ENCODE measurements around the gene GRIK4.
"Not testable (repeated sequence)": the region's sequence is repeated elsewhere in the genome, so short reads cannot be mapped to it uniquely, and the experiment has no call there.

GRIK4 gene

GRCh38 chr11:120784566-120785251, 273.2 kb downstream of the GRIK4 start:
- TF ChIP-seq CTCF (IDR thresholded peaks at IDR 0.05; ENCODE audit: insufficient read depth, low read depth, low read length, missing control alignments) = no peak
- DNase-seq (ENCODE audit: low read depth) = no peak
- H3K4me3 ChIP-seq (ENCODE audit: low read length) = no peak overlapping the region

DNA sequence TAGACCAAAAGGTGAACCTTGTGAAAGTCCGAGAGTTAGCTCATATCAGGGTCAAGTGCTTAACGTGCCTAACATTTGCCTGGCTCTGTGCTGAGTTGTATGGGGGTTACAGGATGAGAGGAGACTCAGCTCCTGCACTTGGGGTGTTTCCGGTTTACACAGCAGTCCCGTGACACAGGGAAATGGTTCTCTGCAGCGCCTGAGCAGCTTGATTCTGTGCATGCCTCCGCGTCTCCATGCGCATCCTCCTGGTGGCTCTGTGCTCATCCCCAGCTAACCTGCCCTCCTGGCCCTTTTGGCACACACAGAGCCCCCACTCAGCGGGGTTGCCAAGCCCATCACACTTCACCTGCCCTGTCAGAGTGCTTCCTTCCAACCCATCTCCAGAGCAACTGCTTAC, 274.0 kb downstream of the GRIK4 start:
- DNase-seq (ENCODE audit: low read depth) = no peak
- H3K4me3 ChIP-seq (ENCODE audit: low read length) = no peak overlapping the region
- no peak for TF ChIP-seq CTCF (IDR thresholded peaks at IDR 0.05; ENCODE audit: insufficient read depth, low read depth, low read length, missing control alignments)

GRCh38 chr11:120786206-120786735, 274.7 kb downstream of the GRIK4 start:
- no peak overlapping the region for H3K4me3 ChIP-seq (ENCODE audit: low read length)
- TF ChIP-seq CTCF (IDR thresholded peaks at IDR 0.05; ENCODE audit: insufficient read depth, low read depth, low read length, missing control alignments) = no peak
- DNase-seq (ENCODE audit: low read depth) = no peak

DNA sequence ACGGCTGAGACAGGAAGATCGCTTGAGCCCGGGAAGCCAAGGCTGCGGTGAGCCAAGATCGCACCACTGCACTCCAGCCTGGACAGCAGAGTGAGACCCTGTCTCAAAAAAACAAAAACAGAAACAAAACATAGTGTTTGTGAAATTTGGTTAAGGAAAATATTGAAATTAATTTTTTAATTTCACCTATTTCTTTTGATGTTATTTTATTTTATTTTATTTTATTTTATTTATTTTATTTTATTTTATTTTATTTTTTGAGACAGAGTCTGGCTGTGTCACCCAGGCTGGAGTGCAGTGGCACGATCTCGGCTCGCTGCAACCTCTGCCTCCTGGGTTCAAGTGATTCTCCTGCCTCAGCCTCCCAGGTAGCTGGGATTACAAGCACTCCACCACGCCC, 275.7 kb downstream of the GRIK4 start:
- not testable (repeated sequence) for DNase-seq (ENCODE audit: low read depth); H3K4me3 ChIP-seq (ENCODE audit: low read length)

DNA sequence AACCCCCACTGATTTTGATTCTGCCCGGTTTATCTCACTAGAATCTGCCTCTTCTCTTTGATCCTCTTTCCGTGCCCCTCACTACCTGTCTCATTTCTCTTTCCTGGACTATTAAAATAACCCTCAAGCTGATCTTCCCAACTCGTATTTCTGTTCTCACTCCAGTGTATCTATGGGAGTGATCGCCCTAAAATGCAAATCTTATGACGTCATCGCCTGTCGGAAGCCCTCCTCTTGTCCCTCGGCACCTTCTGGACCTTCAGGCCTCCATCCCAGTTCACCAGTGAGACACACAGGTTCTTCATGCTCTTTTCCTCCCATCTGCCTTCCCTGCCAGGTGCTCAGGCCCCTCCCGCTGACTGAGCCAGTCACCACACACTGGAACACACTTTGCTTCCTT, 277.8 kb downstream of the GRIK4 start:
- TF ChIP-seq CTCF (IDR thresholded peaks at IDR 0.05; ENCODE audit: insufficient read depth, low read depth, low read length, missing control alignments) = no peak
- DNase-seq (ENCODE audit: low read depth) = no peak
- H3K4me3 ChIP-seq (ENCODE audit: low read length) = no peak overlapping the region

DNA sequence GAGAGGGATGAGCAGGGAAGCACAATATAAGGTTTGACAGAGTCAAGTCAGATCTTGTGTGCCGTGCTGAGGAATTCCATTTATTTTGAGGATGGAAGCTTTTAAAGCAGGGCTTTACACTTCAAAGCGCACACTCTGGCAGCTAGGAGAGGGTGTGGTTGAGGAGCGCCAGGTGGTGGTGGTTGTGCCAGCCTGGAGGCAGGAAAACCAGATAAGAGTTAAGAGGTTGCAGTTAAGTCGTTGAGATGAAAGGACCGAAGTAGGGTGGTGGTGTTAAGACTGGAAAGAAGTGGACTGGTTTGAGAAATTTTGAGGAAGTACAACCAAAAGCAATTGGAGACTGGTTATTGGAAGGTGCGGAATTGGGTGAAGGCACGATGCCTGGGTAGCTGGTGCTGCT, 280.8 kb downstream of the GRIK4 start:
- no peak overlapping the region for H3K4me3 ChIP-seq (ENCODE audit: low read length)
- no peak for TF ChIP-seq CTCF (IDR thresholded peaks at IDR 0.05; ENCODE audit: insufficient read depth, low read depth, low read length, missing control alignments)
- DNase-seq (ENCODE audit: low read depth) = no peak

DNA sequence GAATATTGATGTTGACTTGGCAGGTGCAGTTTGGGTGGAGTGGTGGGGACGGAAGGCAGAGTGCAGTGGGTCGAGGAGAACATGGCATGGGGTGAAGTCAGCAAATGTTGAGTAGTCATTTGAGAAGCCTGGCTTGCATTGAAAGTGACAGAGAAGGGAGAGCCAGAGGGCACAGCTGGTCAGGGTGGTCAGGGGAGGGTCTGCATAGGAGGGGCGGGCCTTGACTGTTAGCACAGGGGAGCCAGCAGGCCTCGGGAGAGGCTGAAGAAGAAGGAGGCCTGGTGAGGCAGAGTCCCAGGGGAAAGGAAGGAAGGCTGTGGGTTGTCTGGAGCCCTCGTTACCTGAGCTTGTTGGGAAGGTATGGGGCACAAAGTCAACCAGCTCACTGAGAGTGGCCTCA, 281.6 kb downstream of the GRIK4 start:
- no peak for TF ChIP-seq CTCF (IDR thresholded peaks at IDR 0.05; ENCODE audit: insufficient read depth, low read depth, low read length, missing control alignments)
- H3K4me3 ChIP-seq (ENCODE audit: low read length) = no peak overlapping the region
- no peak for DNase-seq (ENCODE audit: low read depth)
